HCT116 (cell line): ENCODE results near the gene SERHL2.
"Not testable (repeated sequence)": the region's sequence is repeated elsewhere in the genome, so short reads cannot be mapped to it uniquely, and the experiment has no call there.

Experiments used
- CTCF ChIP-seq, 3 experiments: fragments of 200-600 bp in 1 of 3; sonication (generic) in 1 of 3; IDR thresholded peaks in 2 of 3; conservative IDR thresholded peaks in 1 of 3; 2 replicates each; pipeline ENCODE4 v1.5.1; 2012 to 2017; ENCODE audit warnings: low read depth in 2 of 3, low read length in 2 of 3, antibody characterized with exemption in 1 of 3, borderline replicate concordance in 1 of 3, control low read depth in 1 of 3, mild to moderate bottlenecking in 1 of 3, mixed read lengths in 1 of 3, mixed run types in 1 of 3, moderate library complexity in 1 of 3; ENCODE audit not compliant: insufficient read depth in 1 of 3
- POLR2A ChIP-seq: IDR thresholded peaks from 2 replicates; pipeline ENCODE4 v1.7.0; 2011; ENCODE audit warnings: borderline replicate concordance; ENCODE audit not compliant: insufficient read depth, insufficient read length; ENCODE audit errors: extremely low read depth
- POLR2AphosphoS5 ChIP-seq: IDR thresholded peaks from 2 replicates; pipeline ENCODE4 v1.6.1; 2011; ENCODE audit warnings: mild to moderate bottlenecking, low read depth, low read length, moderate library complexity
- YY1 ChIP-seq: IDR thresholded peaks from 2 replicates; pipeline ENCODE4 v1.6.1; 2011; ENCODE audit warnings: low read length, low read depth, moderate library complexity, mild to moderate bottlenecking; ENCODE audit not compliant: insufficient replicate concordance; ENCODE audit errors: extremely low read depth
- ZNF274 ChIP-seq: fragments of 200-500 bp; sonication (Bioruptor generic); IDR thresholded peaks from 2 replicates; pipeline ENCODE4 v1.6.1; 2014; ENCODE audit warnings: mild to moderate bottlenecking, low read depth, low read length, inconsistent platforms

GRCh38 chr22:42563943-42564342 lies 10.2 kb downstream of the SERHL2 start:
- not testable (repeated sequence) for TF ChIP-seq POLR2A; POLR2AphosphoS5; CTCF (IDR thresholded peaks at IDR 0.05 in 2 of 3, conservative IDR thresholded peaks at IDR 0.05 in 1 of 3; ENCODE audit: borderline replicate concordance in 1 of 3, insufficient read depth in 1 of 3, low read depth in 2 of 3, low read length in 2 of 3); ZNF274; YY1
